HepG2 (cell line): Measurements from ENCODE around the gene CAVIN1. TPM values are rescaled to one million over a fixed set of nuclear protein-coding genes. Genes with fewer than 3 reads are reported as not detected.

Source experiments
- ATAC-seq: fragments of 200-7000 bp; cut with Tn5 transposase; 3 replicates; pipeline ENCODE4 v1.9.1; 2020; ENCODE audit warnings: mild to moderate bottlenecking, moderate library complexity
- BruUV-seq: library from RNA; stranded (reverse); fragments of 400-500 nt; replicated peaks from 2 replicates; lab custom pipeline; 2021; lab: Mats Ljungman, UMichigan
- CTCF ChIA-PET: fragments of 300-600 bp; formaldehyde crosslinking; extraction: SDS; loops from one replicate; lab custom pipeline; 2021; ENCODE audit warnings: low total read pairs, inconsistent platforms, low intra/inter-chr PET ratio; lab: Yijun Ruan, JAX
- POLR2A ChIA-PET: fragments of 350-600 bp; sonication (Branson Sonifier 250); formaldehyde crosslinking; loops from one replicate; lab custom pipeline; 2020; ENCODE audit warnings: antibody characterized with exemption, inconsistent platforms; lab: Yijun Ruan, JAX
- DNase-seq: peaks from one replicate; pipeline ENCODE4 v3.0.0-alpha.2; 2015; ENCODE audit warnings: low spot score
- FAIRE-seq: peaks from 3 replicates; lab custom pipeline; 2011; peaks lifted over from hg19 to GRCh38; lab: Jason Lieb, UNC
- H2AFZ ChIP-seq: one replicate; pipeline ENCODE4 v1.6.1; 2011; ENCODE audit warnings: low read length, inconsistent platforms
- H3K27ac ChIP-seq: fragments of 300-600 bp; 3 replicates; pipeline ENCODE4 v1.8.0; 2011; ENCODE audit warnings: mixed run types, mild to moderate bottlenecking, mixed read lengths, low read length, inconsistent platforms; ENCODE audit not compliant: insufficient read depth; ENCODE audit errors: extremely low read length
- H3K27me3 ChIP-seq, 2 experiments: fragments of 200-600 bp in 1 of 2; 2 replicates in 1 of 2; 3 replicates in 1 of 2; pipeline versions ENCODE4 v1.6.0 to v1.8.0; 2011; ENCODE audit warnings: low read length in 2 of 2, mild to moderate bottlenecking in 2 of 2, moderate library complexity in 2 of 2, inconsistent platforms in 1 of 2; ENCODE audit not compliant: insufficient read depth in 2 of 2, control insufficient read depth in 1 of 2
- H3K36me3 ChIP-seq, 2 experiments: fragments of 200-600 bp in 1 of 2; replicated peaks in 1 of 2; 2 replicates in 1 of 2; 3 replicates in 1 of 2; pipeline versions ENCODE4 v1.5.1 to v1.8.0; 2011; ENCODE audit warnings: low read length in 2 of 2, inconsistent platforms in 1 of 2; ENCODE audit not compliant: insufficient read depth in 2 of 2, control insufficient read depth in 1 of 2
- H3K4me1 ChIP-seq: 2 replicates; pipeline ENCODE4 v1.5.1; 2012; ENCODE audit warnings: low read length, inconsistent platforms; ENCODE audit not compliant: insufficient read depth
- H3K4me2 ChIP-seq: 2 replicates; pipeline ENCODE4 v1.6.0; 2011; ENCODE audit warnings: low read depth, low read length, inconsistent platforms
- H3K4me3 ChIP-seq, 3 experiments: fragments of 200-600 bp in 1 of 3; sonication (generic), shearing (Covaris generic) in 1 of 3; replicated peaks in 1 of 3; 2 replicates each; pipeline ENCODE4 v1.5.1; 2011 to 2016; ENCODE audit warnings: low read length in 3 of 3, inconsistent platforms in 2 of 3, low read depth in 2 of 3, mild to moderate bottlenecking in 2 of 3, control low read depth in 1 of 3, mixed read lengths in 1 of 3; ENCODE audit not compliant: insufficient read depth in 1 of 3
- H3K79me2 ChIP-seq: one replicate; pipeline ENCODE4 v1.6.1; 2011; ENCODE audit warnings: low read length, inconsistent platforms; ENCODE audit not compliant: insufficient read depth
- H3K9ac ChIP-seq: 2 replicates; pipeline ENCODE4 v1.6.0; 2011; ENCODE audit warnings: mild to moderate bottlenecking, low read depth, low read length, inconsistent platforms; ENCODE audit not compliant: insufficient read depth
- H3K9me3 ChIP-seq: 2 replicates; pipeline ENCODE4 v1.5.1; 2012; ENCODE audit warnings: mild to moderate bottlenecking, low read length
- H4K20me1 ChIP-seq: 2 replicates; pipeline ENCODE4 v1.6.0; 2011; ENCODE audit warnings: inconsistent platforms, mild to moderate bottlenecking, low read length, moderate library complexity; ENCODE audit not compliant: insufficient read depth
- BRCA1 ChIP-seq: sonication (generic); formaldehyde crosslinking; IDR thresholded peaks from 2 replicates; pipeline ENCODE4 v1.4.0; 2020; ENCODE audit warnings: missing genetic modification reagents
- CEBPG ChIP-seq: IDR thresholded peaks from 2 replicates; pipeline ENCODE4 v1.6.1; 2016
- CHCHD3 ChIP-seq: sonication (generic); formaldehyde crosslinking; IDR thresholded peaks from 2 replicates; pipeline ENCODE4 v1.8.0; 2022; ENCODE audit warnings: mild to moderate bottlenecking, missing genetic modification reagents, moderate library complexity
- GPN1 ChIP-seq: sonication (generic); formaldehyde crosslinking; IDR thresholded peaks from 2 replicates; pipeline ENCODE4 v1.5.1; 2020; ENCODE audit warnings: missing genetic modification reagents, borderline replicate concordance
- NCOA2 ChIP-seq: sonication (generic); formaldehyde crosslinking; IDR thresholded peaks from 2 replicates; pipeline ENCODE4 v1.8.0; 2022; ENCODE audit warnings: inconsistent platforms
- PHF20 ChIP-seq: sonication (generic); formaldehyde crosslinking; IDR thresholded peaks from 2 replicates; pipeline ENCODE4 v1.5.0; 2020; ENCODE audit warnings: mild to moderate bottlenecking, missing genetic modification reagents
- RBM39 ChIP-seq: fragments of 200-400 bp; formaldehyde crosslinking; IDR thresholded peaks from one replicate; pipeline ENCODE4 v1.6.1; 2018; ENCODE audit warnings: antibody characterized with exemption, mild to moderate bottlenecking, low read depth, low read length; ENCODE audit not compliant: poor library complexity, severe bottlenecking
- REXO4 ChIP-seq: sonication (generic); formaldehyde crosslinking; IDR thresholded peaks from 2 replicates; pipeline ENCODE4 v1.8.0; 2022; ENCODE audit warnings: missing genetic modification reagents, mild to moderate bottlenecking, borderline replicate concordance
- TBX2 ChIP-seq: sonication (generic); formaldehyde crosslinking; IDR thresholded peaks from 2 replicates; pipeline ENCODE4 v1.5.0; 2020; ENCODE audit warnings: missing genetic modification reagents, mild to moderate bottlenecking, borderline replicate concordance
- ZBTB7A ChIP-seq: sonication (generic); formaldehyde crosslinking; IDR thresholded peaks from 2 replicates; pipeline ENCODE4 v1.8.0; 2022; ENCODE audit warnings: mild to moderate bottlenecking, missing genetic modification reagents
- WGBS: methylation state at CpG from one replicate; pipeline ENCODE4 v1.1.6; 2017; ENCODE audit warnings: low lambda C conversion rate; 5-methylcytosine and 5-hydroxymethylcytosine counted together
- in situ Hi-C: cut with HindIII; loops from 2 replicates; pipeline ENCODE4 v1.10.0; 2017; ENCODE audit warnings: low pct_unique_long_range_greater_than_20kb; ENCODE audit not compliant: extremely low pct_ligation_motif_present
- intact Hi-C: fragments of 100-400 bp; cut with micrococcal nuclease; formaldehyde crosslinking; loops from one replicate; pipeline ENCODE4 v1.10.0; 2022; ENCODE audit not compliant: unreplicated experiment
- polyA plus RNA-seq, 8 experiments: library from polyadenylated mRNA; depleted of rRNA in 3 of 8; stranded (reverse) in 7 of 8; unstranded in 1 of 8; fragments of >200 nt; fragmentation: Illumina TruSeq in 4 of 8; extraction: Trizol in 4 of 8; gene quantifications; 2 replicates each; pipeline versions ENCODE4 v1.2.1 to v1.2.3, GENCODE V29; 2011 to 2016; ENCODE audit warnings: low read depth in 4 of 8, missing spikeins in 1 of 8, mixed read lengths in 1 of 8; ENCODE audit not compliant: insufficient read depth in 1 of 8
- total RNA-seq, 5 experiments: library from RNA; depleted of rRNA; stranded (reverse); fragments of >200 nt; fragmentation: Illumina TruSeq; extraction: Trizol; gene quantifications; 2 replicates each; pipeline ENCODE4 v1.2.3, GENCODE V29; 2016; ENCODE audit warnings: low read depth in 1 of 5
- TF ChIP-seq, protein P1 (sequence below): sonication (generic); formaldehyde crosslinking; IDR thresholded peaks from 2 replicates; pipeline ENCODE4 v1.8.1; 2023; ENCODE audit warnings: missing genetic modification reagents, mild to moderate bottlenecking, borderline replicate concordance
- TF ChIP-seq, protein P2 (sequence below), 2 experiments: sonication (generic) in 1 of 2; formaldehyde crosslinking in 1 of 2; IDR thresholded peaks; 2 replicates each; pipeline versions ENCODE4 v1.5.1 to v1.6.1; 2011 to 2020; ENCODE audit warnings: borderline replicate concordance in 1 of 2, low read depth in 1 of 2, low read length in 1 of 2, mild to moderate bottlenecking in 1 of 2, missing genetic modification reagents in 1 of 2, moderate library complexity in 1 of 2
- TF ChIP-seq, protein P3 (sequence below): sonication (generic); formaldehyde crosslinking; IDR thresholded peaks from 2 replicates; pipeline ENCODE4 v1.5.0; 2020; ENCODE audit warnings: mild to moderate bottlenecking, missing genetic modification reagents, borderline replicate concordance
- TF ChIP-seq, protein P4 (sequence below): sonication (generic); formaldehyde crosslinking; IDR thresholded peaks from 2 replicates; pipeline ENCODE4 v1.8.1; 2022; ENCODE audit warnings: low read depth, mild to moderate bottlenecking, missing genetic modification reagents

Gene CAVIN1
- total and polyA plus RNA-seq, 2 of the 13 experiments (the other 11 are each of a cell fraction or from before 2014, with no cell fraction given), result 15.9 to 25.5 TPM

DNA sequence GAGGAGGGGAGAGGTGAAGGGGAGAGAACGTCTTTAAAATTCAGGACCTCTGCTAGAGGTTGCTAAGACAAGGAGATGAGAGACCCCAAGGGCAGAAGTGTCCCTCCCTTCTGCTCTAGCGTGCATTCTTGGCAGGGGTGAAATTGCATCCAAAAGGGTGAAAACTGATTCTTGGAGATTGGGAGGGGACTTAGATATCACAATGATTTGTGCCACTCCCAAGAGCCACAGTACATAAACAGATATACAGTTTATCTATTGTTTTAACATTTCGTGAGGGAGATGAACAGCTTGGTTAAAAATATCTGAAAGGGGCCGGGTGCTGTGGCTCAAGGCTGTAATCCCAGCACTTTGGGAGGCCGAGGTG, 12.8 kb downstream of the CAVIN1 start (continued):
- TF ChIP-seq TBX2 (CRISPR knock-in tag) (no peak), RBM39 (no peak), CEBPG (CRISPR knock-in tag) (no peak), ZBTB7A (CRISPR knock-in tag) (no peak)

DNA sequence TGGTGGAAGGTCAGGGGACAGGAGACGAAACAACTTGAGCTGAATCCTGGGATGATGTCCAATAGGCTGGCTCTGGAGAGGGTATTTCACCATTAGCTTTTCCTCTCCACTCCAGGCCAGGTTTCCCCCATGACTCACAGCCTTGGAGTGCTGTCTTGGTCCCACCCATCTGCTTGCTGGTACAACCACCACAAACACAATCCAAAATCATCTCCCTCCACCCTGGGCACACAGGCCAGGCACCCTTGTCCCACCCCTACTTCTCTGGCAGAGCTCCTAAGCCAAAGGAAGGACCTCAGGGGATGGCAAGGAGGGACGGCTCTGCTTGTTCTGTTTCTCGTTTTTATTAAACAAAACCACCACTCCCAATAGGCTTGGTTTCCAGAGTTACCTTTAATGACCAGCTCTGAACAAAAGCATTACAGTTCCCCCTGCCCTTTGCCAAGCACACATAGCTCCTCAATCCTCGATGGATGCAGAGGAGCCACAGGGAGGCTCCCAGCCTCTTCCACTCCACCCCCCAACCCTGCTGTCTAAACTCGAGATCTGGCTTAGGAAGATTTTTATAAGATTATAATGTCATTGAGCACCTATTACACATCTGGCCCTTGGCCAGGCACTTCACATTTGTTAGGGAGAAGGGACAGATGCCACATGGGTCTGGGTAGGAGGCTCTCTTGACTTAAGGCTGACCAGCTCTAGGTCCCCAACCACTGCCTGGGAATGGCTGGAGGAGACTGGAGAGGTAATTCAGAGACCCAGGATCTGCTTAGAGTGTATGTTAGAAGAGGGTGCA, 13.3 kb downstream of the CAVIN1 start:
- intact Hi-C loops, result no loop called here
- FAIRE-seq (no peak), DNase-seq (no peak), ATAC-seq (no peak)
- Histone ChIP-seq H3K79me2 (peaks cover 3% of the 10 kb centered on the region), H3K27me3 (no peaks in the 10 kb centered on the region), H3K4me2 (no peak overlapping the region), H3K4me1 (0 out of 2 replicates have a peak, but pooled peaks cover 8% of the 10 kb centered on the region), H3K27ac (no peak overlapping the region), H4K20me1 (no peaks in the 10 kb centered on the region), H3K9ac (no peak overlapping the region), H3K4me3 (no peak overlapping the region), H3K36me3 (peaks cover 6 to 8% of the 10 kb centered on the region in 2 experiments; a peak in 4 of 5 replicates), H3K9me3 (no peaks in the 10 kb centered on the region), H2AFZ (no peak overlapping the region)
- BruUV-seq, result no TSS peak
- in situ Hi-C loops, result no loop called here
- POLR2A ChIA-PET, result interaction anchor here (0.5 kb wide), 1 partner anchor 116 kb away, joined by 3 read pairs; no protein-coding TSS in a partner anchor
- CTCF ChIA-PET, result no interaction called here
- WGBS, result 54% methylated on average over 5 of the region's 5 CpGs
- no peak for TF ChIP-seq REXO4 (CRISPR knock-in tag)
- no peak for TF ChIP-seq CHCHD3 (CRISPR knock-in tag)
- TF ChIP-seq, protein P1, sequence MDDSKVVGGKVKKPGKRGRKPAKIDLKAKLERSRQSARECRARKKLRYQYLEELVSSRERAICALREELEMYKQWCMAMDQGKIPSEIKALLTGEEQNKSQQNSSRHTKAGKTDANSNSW (CRISPR knock-in tag), result no peak
- TF ChIP-seq, protein P2, sequence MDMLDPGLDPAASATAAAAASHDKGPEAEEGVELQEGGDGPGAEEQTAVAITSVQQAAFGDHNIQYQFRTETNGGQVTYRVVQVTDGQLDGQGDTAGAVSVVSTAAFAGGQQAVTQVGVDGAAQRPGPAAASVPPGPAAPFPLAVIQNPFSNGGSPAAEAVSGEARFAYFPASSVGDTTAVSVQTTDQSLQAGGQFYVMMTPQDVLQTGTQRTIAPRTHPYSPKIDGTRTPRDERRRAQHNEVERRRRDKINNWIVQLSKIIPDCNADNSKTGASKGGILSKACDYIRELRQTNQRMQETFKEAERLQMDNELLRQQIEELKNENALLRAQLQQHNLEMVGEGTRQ (IDR thresholded peaks at IDR 0.05; ENCODE audit: low read depth, low read length), result no peak
- TF ChIP-seq, protein P2 (CRISPR knock-in tag; IDR thresholded peaks at IDR 0.05; ENCODE audit: borderline replicate concordance), result no peak
- no peak for TF ChIP-seq PHF20 (CRISPR knock-in tag)
- TF ChIP-seq NCOA2, result no peak
- TF ChIP-seq GPN1, result no peak
- TF ChIP-seq, protein P3, sequence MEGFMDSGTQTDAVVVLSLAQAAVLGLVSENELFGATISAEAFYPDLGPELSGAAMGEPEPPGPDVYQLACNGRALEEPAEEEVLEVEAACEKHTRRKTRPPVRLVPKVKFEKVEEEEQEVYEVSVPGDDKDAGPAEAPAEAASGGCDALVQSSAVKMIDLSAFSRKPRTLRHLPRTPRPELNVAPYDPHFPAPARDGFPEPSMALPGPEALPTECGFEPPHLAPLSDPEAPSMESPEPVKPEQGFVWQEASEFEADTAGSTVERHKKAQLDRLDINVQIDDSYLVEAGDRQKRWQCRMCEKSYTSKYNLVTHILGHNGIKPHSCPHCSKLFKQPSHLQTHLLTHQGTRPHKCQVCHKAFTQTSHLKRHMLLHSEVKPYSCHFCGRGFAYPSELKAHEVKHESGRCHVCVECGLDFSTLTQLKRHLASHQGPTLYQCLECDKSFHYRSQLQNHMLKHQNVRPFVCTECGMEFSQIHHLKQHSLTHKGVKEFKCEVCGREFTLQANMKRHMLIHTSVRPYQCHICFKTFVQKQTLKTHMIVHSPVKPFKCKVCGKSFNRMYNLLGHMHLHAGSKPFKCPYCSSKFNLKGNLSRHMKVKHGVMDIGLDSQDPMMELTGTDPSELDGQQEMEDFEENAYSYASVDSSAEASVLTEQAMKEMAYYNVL (CRISPR knock-in tag), result no peak
- TF ChIP-seq, protein P4, sequence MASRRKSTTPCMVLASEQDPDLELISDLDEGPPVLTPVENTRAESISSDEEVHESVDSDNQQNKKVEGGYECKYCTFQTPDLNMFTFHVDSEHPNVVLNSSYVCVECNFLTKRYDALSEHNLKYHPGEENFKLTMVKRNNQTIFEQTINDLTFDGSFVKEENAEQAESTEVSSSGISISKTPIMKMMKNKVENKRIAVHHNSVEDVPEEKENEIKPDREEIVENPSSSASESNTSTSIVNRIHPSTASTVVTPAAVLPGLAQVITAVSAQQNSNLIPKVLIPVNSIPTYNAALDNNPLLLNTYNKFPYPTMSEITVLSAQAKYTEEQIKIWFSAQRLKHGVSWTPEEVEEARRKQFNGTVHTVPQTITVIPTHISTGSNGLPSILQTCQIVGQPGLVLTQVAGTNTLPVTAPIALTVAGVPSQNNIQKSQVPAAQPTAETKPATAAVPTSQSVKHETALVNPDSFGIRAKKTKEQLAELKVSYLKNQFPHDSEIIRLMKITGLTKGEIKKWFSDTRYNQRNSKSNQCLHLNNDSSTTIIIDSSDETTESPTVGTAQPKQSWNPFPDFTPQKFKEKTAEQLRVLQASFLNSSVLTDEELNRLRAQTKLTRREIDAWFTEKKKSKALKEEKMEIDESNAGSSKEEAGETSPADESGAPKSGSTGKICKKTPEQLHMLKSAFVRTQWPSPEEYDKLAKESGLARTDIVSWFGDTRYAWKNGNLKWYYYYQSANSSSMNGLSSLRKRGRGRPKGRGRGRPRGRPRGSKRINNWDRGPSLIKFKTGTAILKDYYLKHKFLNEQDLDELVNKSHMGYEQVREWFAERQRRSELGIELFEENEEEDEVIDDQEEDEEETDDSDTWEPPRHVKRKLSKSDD (CRISPR knock-in tag), result no peak
- no peak for TF ChIP-seq BRCA1 (CRISPR knock-in tag)
